H9 (cell line): ENCODE data around the gene ZNF133. TPM values are rescaled to one million over a fixed set of nuclear protein-coding genes. Genes with fewer than 3 reads are reported as not detected.

Source experiments
- DNase-seq: peaks from one replicate; pipeline ENCODE4 v3.0.0-alpha.2; 2017
- H2AFZ ChIP-seq: one replicate; pipeline ENCODE4 v1.6.1; 2013; ENCODE audit warnings: mild to moderate bottlenecking, low read length, control low read depth, moderate library complexity
- H2AK5ac ChIP-seq: 2 replicates; pipeline ENCODE4 v1.6.1; 2013; ENCODE audit warnings: low read length, control low read depth, mixed read lengths; ENCODE audit not compliant: insufficient read length
- H2BK120ac ChIP-seq: one replicate; pipeline ENCODE4 v1.6.1; 2013; ENCODE audit warnings: low read depth, mild to moderate bottlenecking, low read length, control low read depth, inconsistent platforms; ENCODE audit not compliant: poor library complexity, severe bottlenecking
- H2BK12ac ChIP-seq: 2 replicates; pipeline ENCODE4 v1.6.1; 2013; ENCODE audit warnings: low read length, control low read depth, mixed read lengths, low read depth; ENCODE audit not compliant: insufficient read length
- H2BK15ac ChIP-seq: 2 replicates; pipeline ENCODE4 v1.6.1; 2013; ENCODE audit warnings: low read depth, low read length, control low read depth
- H2BK20ac ChIP-seq: one replicate; pipeline ENCODE4 v1.6.1; 2013; ENCODE audit warnings: low read depth, mild to moderate bottlenecking, low read length, control low read depth, inconsistent platforms; ENCODE audit not compliant: poor library complexity, severe bottlenecking
- H2BK5ac ChIP-seq: 2 replicates; pipeline ENCODE4 v1.6.1; 2013; ENCODE audit warnings: low read length, control low read depth, mixed read lengths; ENCODE audit not compliant: insufficient read length
- H3K14ac ChIP-seq: 2 replicates; pipeline ENCODE4 v1.6.1; 2013; ENCODE audit warnings: low read length, control low read depth; ENCODE audit not compliant: insufficient read depth
- H3K18ac ChIP-seq: 2 replicates; pipeline ENCODE4 v1.6.1; 2013; ENCODE audit warnings: low read depth, mild to moderate bottlenecking, mixed read lengths, low read length, control low read depth; ENCODE audit not compliant: insufficient read length
- H3K23ac ChIP-seq: 2 replicates; pipeline ENCODE4 v1.6.1; 2013; ENCODE audit warnings: low read length, control low read depth, mixed read lengths, low read depth; ENCODE audit not compliant: insufficient read length
- H3K23me2 ChIP-seq: 2 replicates; pipeline ENCODE4 v1.6.1; 2013; ENCODE audit warnings: low read depth, mild to moderate bottlenecking, mixed read lengths, low read length, control low read depth; ENCODE audit not compliant: insufficient read length, poor library complexity, severe bottlenecking
- H3K27ac ChIP-seq: 2 replicates; pipeline ENCODE4 v1.5.1; 2013; ENCODE audit warnings: low read length, control low read depth, mixed read lengths, low read depth; ENCODE audit not compliant: insufficient read length
- H3K27me3 ChIP-seq: 2 replicates; pipeline ENCODE4 v1.6.1; 2013; ENCODE audit warnings: low read length, control low read depth, inconsistent platforms; ENCODE audit not compliant: insufficient read depth
- H3K4ac ChIP-seq: 2 replicates; pipeline ENCODE4 v1.6.1; 2013; ENCODE audit warnings: low read depth, mild to moderate bottlenecking, control low read depth, inconsistent platforms, low read length, moderate library complexity
- H3K4me1 ChIP-seq: 2 replicates; pipeline ENCODE4 v1.6.1; 2013; ENCODE audit warnings: low read length, control low read depth, inconsistent platforms; ENCODE audit not compliant: insufficient read depth
- H3K4me2 ChIP-seq: 2 replicates; pipeline ENCODE4 v1.6.1; 2013; ENCODE audit warnings: low read length, control low read depth, mixed read lengths; ENCODE audit not compliant: insufficient read length, insufficient read depth
- H3K56ac ChIP-seq: 2 replicates; pipeline ENCODE4 v1.6.1; 2013; ENCODE audit warnings: low read depth, mild to moderate bottlenecking, mixed read lengths, low read length, control low read depth; ENCODE audit not compliant: insufficient read length
- H3K79me1 ChIP-seq: 2 replicates; pipeline ENCODE4 v1.6.1; 2013; ENCODE audit warnings: low read depth, mild to moderate bottlenecking, moderate library complexity, low read length, control low read depth, inconsistent platforms; ENCODE audit not compliant: insufficient read depth, poor library complexity, severe bottlenecking
- H3K79me2 ChIP-seq: 2 replicates; pipeline ENCODE4 v1.6.1; 2013; ENCODE audit warnings: low read length, control low read depth, inconsistent platforms; ENCODE audit not compliant: insufficient read depth
- H3K9ac ChIP-seq: 2 replicates; pipeline ENCODE4 v1.6.1; 2013; ENCODE audit warnings: low read length, control low read depth, mixed read lengths; ENCODE audit not compliant: insufficient read length; ENCODE audit errors: extremely low read depth
- H3K9me3 ChIP-seq: one replicate; pipeline ENCODE4 v1.6.1; 2013; ENCODE audit warnings: low read depth, low read length, inconsistent platforms; ENCODE audit not compliant: control insufficient read depth
- H3T11ph ChIP-seq: one replicate; pipeline ENCODE4 v1.6.1; 2013; ENCODE audit warnings: mild to moderate bottlenecking, low read length, control low read depth, inconsistent platforms
- H4K20me1 ChIP-seq: one replicate; pipeline ENCODE4 v1.6.1; 2013; ENCODE audit not compliant: control insufficient read depth, insufficient read length, insufficient read depth
- H4K5ac ChIP-seq: 2 replicates; pipeline ENCODE4 v1.6.1; 2013; ENCODE audit warnings: low read depth, mild to moderate bottlenecking, mixed read lengths, low read length, control low read depth; ENCODE audit not compliant: insufficient read length
- H4K8ac ChIP-seq: replicated peaks from 2 replicates; pipeline ENCODE4 v1.6.1; 2013; ENCODE audit warnings: low read length, control low read depth, mixed read lengths, low read depth; ENCODE audit not compliant: insufficient read length
- H4K91ac ChIP-seq: 2 replicates; pipeline ENCODE4 v1.6.1; 2013; ENCODE audit warnings: low read depth, mild to moderate bottlenecking, moderate library complexity, mixed read lengths, low read length, control low read depth; ENCODE audit not compliant: insufficient read length
- H3K27ac Mint-ChIP-seq, 3 experiments: 2 replicates in 2 of 3; 3 replicates in 1 of 3; pipeline ENCODE4 v1.8.0; 2020 to 2021; ENCODE audit warnings: mixed read lengths in 3 of 3, mild to moderate bottlenecking in 1 of 3, moderate library complexity in 1 of 3
- H3K27me3 Mint-ChIP-seq: 2 replicates; pipeline ENCODE4 v1.8.0; 2021; ENCODE audit warnings: low read depth, mild to moderate bottlenecking, moderate library complexity, mixed read lengths
- H3K36me3 Mint-ChIP-seq, 3 experiments: 2 replicates in 2 of 3; 3 replicates in 1 of 3; pipeline ENCODE4 v1.8.0; 2020 to 2021; ENCODE audit warnings: low read depth in 3 of 3, mixed read lengths in 3 of 3; ENCODE audit not compliant: insufficient read depth in 1 of 3
- H3K4me1 Mint-ChIP-seq, 2 experiments: 2 replicates each; pipeline ENCODE4 v1.8.0; 2020; ENCODE audit warnings: mixed read lengths in 2 of 2
- H3K4me3 Mint-ChIP-seq, 2 experiments: 2 replicates in 1 of 2; 3 replicates in 1 of 2; pipeline ENCODE4 v1.8.0; 2020 to 2021; ENCODE audit warnings: mild to moderate bottlenecking in 2 of 2, mixed read lengths in 2 of 2, moderate library complexity in 1 of 2
- H3K9me3 Mint-ChIP-seq, 2 experiments: 2 replicates in 1 of 2; 3 replicates in 1 of 2; pipeline ENCODE4 v1.8.0; 2020; ENCODE audit warnings: mild to moderate bottlenecking in 2 of 2, mixed read lengths in 2 of 2, moderate library complexity in 1 of 2
- CTCF ChIP-seq: fragments of 200-600 bp; sonication (generic); conservative IDR thresholded peaks from 3 replicates; pipeline ENCODE4 v1.8.0; 2021; ENCODE audit warnings: antibody characterized with exemption, mild to moderate bottlenecking
- WGBS: extraction: QIAGEN DNeasy Blood & Tissue Kit; methylation state at CpG from one replicate; pipeline ENCODE4 v1.1.7; 2013; ENCODE audit warnings: missing lambda C conversion rate, low lambda C conversion rate, mixed read lengths; ENCODE audit not compliant: insufficient read length; ENCODE audit errors: extremely low coverage; 5-methylcytosine and 5-hydroxymethylcytosine counted together
- total RNA-seq: library from RNA; stranded (reverse); gene quantifications from 2 replicates; pipeline ENCODE4 v1.2.1, GENCODE V29; 2021

ZNF133 gene
- total RNA-seq, 1 experiment from 2014 or later = 11.0 TPM

- no peaks in the 10 kb centered on the region for H3K36me3 Mint-ChIP-seq
- H4K20me1 ChIP-seq = no peaks in the 10 kb centered on the region
- no peak overlapping the region for H3K23ac ChIP-seq
- H3K18ac ChIP-seq = no peak overlapping the region
- DNase-seq = no peak
- no peak overlapping the region for H4K5ac ChIP-seq
- no peak overlapping the region for H3K27ac ChIP-seq
- no peak overlapping the region for H2BK120ac ChIP-seq
- H2BK20ac ChIP-seq = no peak overlapping the region
- H3K79me2 ChIP-seq = no peaks in the 10 kb centered on the region
- WGBS = no CpG with 5 or more reads among the region's 1 CpG
- H4K8ac ChIP-seq = no peak overlapping the region
- H3K23me2 ChIP-seq = no peaks in the 10 kb centered on the region
- H3K9ac ChIP-seq = no peak overlapping the region
- H3K79me1 ChIP-seq = no peaks in the 10 kb centered on the region
- H3K56ac ChIP-seq = no peak overlapping the region
- no peak overlapping the region for H2AK5ac ChIP-seq
- no peak overlapping the region for H4K91ac ChIP-seq
- no peak overlapping the region for H3K27ac Mint-ChIP-seq
- no peak overlapping the region for H2AFZ ChIP-seq
- no peak overlapping the region for H2BK15ac ChIP-seq
- no peak overlapping the region for H3T11ph ChIP-seq
- H3K4me1 ChIP-seq = no peaks in the 10 kb centered on the region; the same call in 1 of the 2 replicates
- H3K9me3 ChIP-seq = no peaks in the 10 kb centered on the region
- H3K4me3 Mint-ChIP-seq = no peak overlapping the region
- no peak overlapping the region for H3K4ac ChIP-seq
- H3K4me2 ChIP-seq = no peak overlapping the region
- H3K9me3 Mint-ChIP-seq = no peaks in the 10 kb centered on the region
- no peak for TF ChIP-seq CTCF
- H3K14ac ChIP-seq = no peak overlapping the region
- no peak overlapping the region for H2BK12ac ChIP-seq
- peaks cover 8% of the 10 kb centered on the region for H3K27me3 Mint-ChIP-seq
- no peak overlapping the region for H2BK5ac ChIP-seq
- H3K4me1 Mint-ChIP-seq = peaks cover 8 to 15% of the 10 kb centered on the region in 2 experiments
- no peaks in the 10 kb centered on the region for H3K27me3 ChIP-seq
These were observed 24.6 kb upstream of the ZNF133 start for GRCh38 chr20:18263723-18264122.
